GM12891 (cell line): ENCODE data around the gene KRT26.

Experiments used
- PAX5 ChIP-seq: IDR thresholded peaks from 2 replicates; pipeline ENCODE4 v1.6.1; 2011; ENCODE audit warnings: low read length, moderate library complexity, mild to moderate bottlenecking; ENCODE audit not compliant: insufficient read depth, severe bottlenecking
- POLR2A ChIP-seq: IDR thresholded peaks from 2 replicates; pipeline ENCODE4 v1.6.1; 2011; ENCODE audit warnings: low read depth, low read length, control low read depth
- POLR2AphosphoS5 ChIP-seq: IDR thresholded peaks from 2 replicates; pipeline ENCODE4 v1.6.1; 2011; ENCODE audit warnings: low read depth, low read length, control low read depth
- SPI1 ChIP-seq: IDR thresholded peaks from 2 replicates; pipeline ENCODE4 v1.6.1; 2011; ENCODE audit warnings: low read depth, low read length, control low read depth
- TAF1 ChIP-seq: IDR thresholded peaks from 2 replicates; pipeline ENCODE4 v1.6.1; 2011; ENCODE audit warnings: low read depth, low read length, control low read depth

- TF ChIP-seq POLR2AphosphoS5 = no peak
- no peak for TF ChIP-seq TAF1
- TF ChIP-seq POLR2A = no peak
- no peak for TF ChIP-seq PAX5
- TF ChIP-seq SPI1 = no peak
These were observed 31.6 kb upstream of the KRT26 start for GRCh38 chr17:40803617-40804082.
